Measurements from ENCODE around the gene PSME1.

DNA sequence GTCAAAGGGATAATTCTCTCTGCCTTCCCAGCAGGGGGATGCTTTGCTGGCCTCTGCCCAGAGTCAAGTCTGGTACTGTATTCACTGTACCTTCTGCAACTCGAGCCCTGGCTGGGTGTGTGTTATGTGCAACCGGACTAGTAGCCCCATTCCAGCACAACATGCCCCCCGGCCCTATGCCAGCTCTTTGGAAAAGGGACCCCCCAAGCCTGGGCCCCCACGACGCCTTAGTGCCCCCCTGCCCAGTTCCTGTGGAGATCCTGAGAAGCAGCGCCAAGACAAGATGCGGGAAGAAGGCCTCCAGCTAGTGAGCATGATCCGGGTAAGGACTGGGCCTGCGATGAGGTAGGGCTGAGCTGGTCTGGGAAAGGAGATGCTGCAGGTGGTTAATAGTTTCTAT is 14.6 kb downstream of the PSME1 start:
- TF ChIP-seq, protein P1, sequence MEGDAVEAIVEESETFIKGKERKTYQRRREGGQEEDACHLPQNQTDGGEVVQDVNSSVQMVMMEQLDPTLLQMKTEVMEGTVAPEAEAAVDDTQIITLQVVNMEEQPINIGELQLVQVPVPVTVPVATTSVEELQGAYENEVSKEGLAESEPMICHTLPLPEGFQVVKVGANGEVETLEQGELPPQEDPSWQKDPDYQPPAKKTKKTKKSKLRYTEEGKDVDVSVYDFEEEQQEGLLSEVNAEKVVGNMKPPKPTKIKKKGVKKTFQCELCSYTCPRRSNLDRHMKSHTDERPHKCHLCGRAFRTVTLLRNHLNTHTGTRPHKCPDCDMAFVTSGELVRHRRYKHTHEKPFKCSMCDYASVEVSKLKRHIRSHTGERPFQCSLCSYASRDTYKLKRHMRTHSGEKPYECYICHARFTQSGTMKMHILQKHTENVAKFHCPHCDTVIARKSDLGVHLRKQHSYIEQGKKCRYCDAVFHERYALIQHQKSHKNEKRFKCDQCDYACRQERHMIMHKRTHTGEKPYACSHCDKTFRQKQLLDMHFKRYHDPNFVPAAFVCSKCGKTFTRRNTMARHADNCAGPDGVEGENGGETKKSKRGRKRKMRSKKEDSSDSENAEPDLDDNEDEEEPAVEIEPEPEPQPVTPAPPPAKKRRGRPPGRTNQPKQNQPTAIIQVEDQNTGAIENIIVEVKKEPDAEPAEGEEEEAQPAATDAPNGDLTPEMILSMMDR (conservative IDR thresholded peaks at IDR 0.05) = no peak
- no peak for TF ChIP-seq ZFX (IDR thresholded peaks at IDR 0.05)

Measured in C4-2B (cell line).